Smooth muscle cell (in vitro differentiated cells): Measurements from ENCODE around the gene MAT2B. TPM values are rescaled to one million over a fixed set of nuclear protein-coding genes. Genes with fewer than 3 reads are reported as not detected.

Experiments used
- DNase-seq: peaks from one replicate; lab custom pipeline; 2025; ENCODE audit not compliant: unreplicated experiment; lab: John Stamatoyannopoulos, UW
- H2AFZ ChIP-seq: fragments of 200-600 bp; sonication (generic); 2 replicates; pipeline ENCODE4 v1.6.0; 2016; ENCODE audit warnings: antibody characterized with exemption, low read depth, mild to moderate bottlenecking
- H3F3A ChIP-seq: fragments of 200-600 bp; sonication (generic); 2 replicates; pipeline ENCODE4 v1.6.0; 2017; ENCODE audit warnings: antibody characterized with exemption, low read depth
- H3K27ac ChIP-seq: fragments of 200-600 bp; sonication (generic); 2 replicates; pipeline ENCODE4 v1.5.1; 2016; ENCODE audit warnings: low read depth, mild to moderate bottlenecking
- H3K27me3 ChIP-seq: fragments of 200-600 bp; sonication (generic); 2 replicates; pipeline ENCODE4 v1.6.1; 2016; ENCODE audit warnings: low read depth, mild to moderate bottlenecking
- H3K36me3 ChIP-seq: fragments of 200-600 bp; sonication (generic); 2 replicates; pipeline ENCODE4 v1.5.1; 2016; ENCODE audit warnings: low read depth
- H3K4me1 ChIP-seq: fragments of 200-600 bp; sonication (generic); 2 replicates; pipeline ENCODE4 v1.5.1; 2016; ENCODE audit warnings: low read depth
- H3K4me2 ChIP-seq: fragments of 200-600 bp; sonication (generic); 2 replicates; pipeline ENCODE4 v1.6.0; 2016; ENCODE audit warnings: mild to moderate bottlenecking
- H3K4me3 ChIP-seq: fragments of 200-600 bp; sonication (generic); 2 replicates; pipeline ENCODE4 v1.5.1; 2016; ENCODE audit warnings: mild to moderate bottlenecking
- H3K79me2 ChIP-seq: fragments of 200-600 bp; sonication (generic); 2 replicates; pipeline ENCODE4 v1.6.0; 2016; ENCODE audit warnings: low read depth, mild to moderate bottlenecking
- H3K9ac ChIP-seq: fragments of 200-600 bp; sonication (generic); 2 replicates; pipeline ENCODE4 v1.6.0; 2016; ENCODE audit warnings: low read depth
- H3K9me3 ChIP-seq: fragments of 200-600 bp; sonication (generic); replicated peaks from 2 replicates; pipeline ENCODE4 v1.5.1; 2016; ENCODE audit warnings: low read depth
- H4K20me1 ChIP-seq: fragments of 200-600 bp; sonication (generic); 2 replicates; pipeline ENCODE4 v1.6.0; 2016; ENCODE audit warnings: low read depth
- CTCF ChIP-seq: fragments of 200-600 bp; sonication (generic); IDR thresholded peaks from 2 replicates; pipeline ENCODE4 v1.5.1; 2017; ENCODE audit warnings: borderline replicate concordance, mild to moderate bottlenecking, antibody characterized with exemption; ENCODE audit not compliant: insufficient read depth, poor library complexity, severe bottlenecking
- WGBS: methylation state at CpG from one replicate; pipeline ENCODE4 v1.1.7; 2016; ENCODE audit warnings: low lambda C conversion rate; 5-methylcytosine and 5-hydroxymethylcytosine counted together
- polyA plus RNA-seq: library from polyadenylated mRNA; unstranded; fragments of >200 nt; fragmentation: Nextera tagmentation; extraction: Ambion mirVana; gene quantifications from 2 replicates; pipeline ENCODE4 v1.2.1, GENCODE V29; 2016
- total RNA-seq: library from RNA; depleted of rRNA; stranded (reverse); fragments of >200 nt; gene quantifications from 2 replicates; pipeline ENCODE4 v1.2.3, GENCODE V29; 2014

Gene MAT2B
- total RNA-seq (63.2 and 64.8 TPM in 2 replicates), polyA plus RNA-seq (41.0 and 43.3 TPM in 2 replicates)

GRCh38 chr5:163505368-163506094, at the start of gene MAT2B:
TSS of gene MAT2B (plus strand) at chr5:163505619. CDS start at chr5:163505687, 68 bp downstream.
- 1% methylated on average over 44 of the region's 64 CpGs for WGBS
- Histone ChIP-seq H3K4me1 (peaks cover 55% of the 10 kb centered on the region), H3K4me2 (peak within 1 kb of the TSS; percentile 94), H3K9ac (peak within 1 kb of the TSS; percentile 93), H3K9me3 (no peaks in the 10 kb centered on the region), H4K20me1 (peaks cover 46% of the 10 kb centered on the region), H3K4me3 (peak within 1 kb of the TSS; percentile 74), H3F3A (peaks cover 29% of the 10 kb centered on the region), H2AFZ (peak within 1 kb of the TSS; percentile 93), H3K27ac (peak within 1 kb of the TSS; percentile 94), H3K36me3 (no peaks in the 10 kb centered on the region), H3K79me2 (peaks cover 45% of the 10 kb centered on the region), H3K27me3 (no peaks in the 10 kb centered on the region)
- peak; percentile 84 for DNase-seq
- TF ChIP-seq CTCF = peak; percentile 35

GRCh38 chr5:163456029-163456589, 49.3 kb upstream of the MAT2B start:
- peaks cover 3% of the 10 kb centered on the region for H3K36me3 ChIP-seq
- H4K20me1 ChIP-seq = no peaks in the 10 kb centered on the region
- no peaks in the 10 kb centered on the region for H3K9me3 ChIP-seq
- H3K4me3 ChIP-seq = no peak overlapping the region
- H3K79me2 ChIP-seq = peaks cover 19% of the 10 kb centered on the region
- H3K4me1 ChIP-seq = peaks cover 9% of the 10 kb centered on the region
- H3K4me2 ChIP-seq = no peak overlapping the region
- no peaks in the 10 kb centered on the region for H3K27me3 ChIP-seq
- WGBS = 87% methylated on average over 2 of the region's 2 CpGs
- H3K27ac ChIP-seq = no peak overlapping the region
- TF ChIP-seq CTCF = no peak
- no peak overlapping the region for H3K9ac ChIP-seq
- no peak overlapping the region for H2AFZ ChIP-seq
- H3F3A ChIP-seq = no peaks in the 10 kb centered on the region
- no peak for DNase-seq

GRCh38 chr5:163456840-163457239, 48.6 kb upstream of the MAT2B start:
- WGBS = 99% methylated on average over 7 of the region's 7 CpGs
- no peak for DNase-seq

More at GRCh38 chr5:163456840-163457239, 48.6 kb upstream of the MAT2B start:
- TF ChIP-seq CTCF = no peak
- Histone ChIP-seq H3F3A (peaks cover 3% of the 10 kb centered on the region), H2AFZ (no peak overlapping the region), H3K4me3 (no peak overlapping the region), H3K27ac (no peak overlapping the region), H3K79me2 (peaks cover 19% of the 10 kb centered on the region), H3K9me3 (no peaks in the 10 kb centered on the region), H3K4me1 (peaks cover 11% of the 10 kb centered on the region), H3K36me3 (peaks cover 3% of the 10 kb centered on the region), H4K20me1 (no peaks in the 10 kb centered on the region), H3K9ac (no peak overlapping the region), H3K27me3 (no peaks in the 10 kb centered on the region), H3K4me2 (no peak overlapping the region)
